ENCODE data around the gene FOLR1. TPM values are rescaled to one million over a fixed set of nuclear protein-coding genes. Genes with fewer than 3 reads are reported as not detected.

The FOLR1 gene
- total RNA-seq, 4 donors from 2014 or later, result not detected

GRCh38 chr11:72239313-72239848 lies 47.4 kb downstream of the FOLR1 start:
- no peak for TF ChIP-seq CTCF (IDR thresholded peaks at IDR 0.05; ENCODE audit: low read depth)

- TF ChIP-seq CTCF (IDR thresholded peaks at IDR 0.05; ENCODE audit: low read depth), result no peak
These were observed 48.0 kb downstream of the FOLR1 start for GRCh38 chr11:72239849-72240460.

DNA sequence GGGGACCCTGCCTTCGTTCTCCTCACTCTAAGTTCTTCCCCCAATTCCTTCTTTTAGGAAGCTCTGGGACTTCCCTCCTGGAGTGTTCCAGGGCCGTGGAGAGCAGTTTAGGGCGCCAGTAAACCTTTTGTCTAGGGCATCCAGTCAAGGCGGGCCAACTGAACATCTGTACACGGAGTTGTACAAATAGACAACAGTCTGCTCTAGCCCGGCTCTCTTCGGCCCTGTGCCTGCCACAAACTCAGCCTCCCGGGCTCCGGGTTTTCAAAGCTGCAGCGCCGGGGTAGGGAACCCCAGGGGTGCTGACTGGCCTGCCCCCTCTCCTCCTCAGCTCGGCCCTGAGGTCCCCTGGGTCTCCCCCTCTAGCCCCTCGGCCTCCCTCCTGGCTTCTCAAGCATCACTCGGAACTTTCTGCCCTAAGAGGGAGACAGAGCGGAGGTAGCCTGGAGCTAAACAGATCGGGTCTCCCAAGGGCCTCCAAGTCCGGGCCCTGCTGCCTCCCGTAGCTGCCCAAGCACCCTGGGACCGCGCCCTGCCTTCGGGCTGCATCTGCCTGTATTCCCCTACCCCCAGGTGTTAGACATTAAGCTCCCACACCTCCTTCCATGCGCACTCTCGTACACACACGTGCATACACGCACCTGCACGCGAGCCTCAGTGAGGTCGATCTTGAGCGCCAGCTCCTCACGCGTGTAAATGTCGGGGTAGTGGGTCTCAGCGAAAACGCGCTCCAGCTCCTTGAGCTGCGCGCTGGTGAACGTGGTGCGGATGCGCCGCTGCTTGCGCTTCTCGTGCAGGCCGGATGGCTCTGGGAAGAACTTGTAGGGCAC lies 48.7 kb downstream of the FOLR1 start:
- no peak for TF ChIP-seq CTCF (IDR thresholded peaks at IDR 0.05; ENCODE audit: low read depth)

- TF ChIP-seq CTCF (IDR thresholded peaks at IDR 0.05; ENCODE audit: low read depth), result no peak
These were observed 49.4 kb downstream of the FOLR1 start for GRCh38 chr11:72241291-72241781.

- TF ChIP-seq CTCF (IDR thresholded peaks at IDR 0.05; ENCODE audit: low read depth), result no peak
These were observed 50.2 kb downstream of the FOLR1 start for GRCh38 chr11:72242141-72242540.

GRCh38 chr11:72243173-72244059 lies 51.5 kb downstream of the FOLR1 start:
- no peak for TF ChIP-seq CTCF (IDR thresholded peaks at IDR 0.05; ENCODE audit: low read depth)

Data from subcutaneous adipose tissue (tissue), 4 donors.